B cell (primary cell): ENCODE data around the gene ANKRD31. TPM values are rescaled to one million over a fixed set of nuclear protein-coding genes. Genes with fewer than 3 reads are reported as not detected.
"Not testable (repeated sequence)": the region's sequence is repeated elsewhere in the genome, so short reads cannot be mapped to it uniquely, and the experiment has no call there.

Experiments
- ATAC-seq: fragments of 200-7000 bp; cut with Tn5 transposase; one replicate; pipeline ENCODE4 v1.10.0; 2021; ENCODE audit warnings: low read depth, mild to moderate bottlenecking, moderate number of reproducible peaks, moderate library complexity
- CTCF ChIA-PET: fragments of 350-600 bp; sonication (Branson Sonifier 250); formaldehyde crosslinking; loops from one replicate; lab custom pipeline; 2021; ENCODE audit warnings: antibody characterized with exemption, inconsistent platforms; lab: Charles Lee
- POLR2A ChIA-PET: fragments of 350-600 bp; sonication (Branson Sonifier 250); formaldehyde crosslinking; loops from one replicate; lab custom pipeline; 2021; ENCODE audit warnings: antibody characterized with exemption; lab: Charles Lee
- DNase-seq: peaks from one replicate; pipeline ENCODE4 v3.0.0; 2013
- H2AFZ ChIP-seq: 2 replicates; pipeline ENCODE4 v1.6.1; 2012; ENCODE audit warnings: mild to moderate bottlenecking, low read depth, low read length; ENCODE audit not compliant: insufficient read depth, poor library complexity, severe bottlenecking
- H3K27ac ChIP-seq, 2 donors: 1 replicate in 1 of 2; 2 replicates in 1 of 2; pipeline ENCODE4 v1.5.1; 2012 to 2013; ENCODE audit warnings: low read length in 2 of 2, mild to moderate bottlenecking in 2 of 2, moderate library complexity in 1 of 2
- H3K27me3 ChIP-seq, 4 experiments: fragments of 200-600 bp in 1 of 4; sonication (generic) in 1 of 4; replicated peaks in 1 of 4; 1 replicate in 2 of 4; 2 replicates in 2 of 4; pipeline versions ENCODE4 v1.6.1 to v1.7.0; 2013 to 2016; ENCODE audit warnings: low read length in 3 of 4, mild to moderate bottlenecking in 2 of 4, mixed read lengths in 1 of 4, moderate library complexity in 1 of 4; ENCODE audit not compliant: insufficient read depth in 4 of 4, control insufficient read depth in 3 of 4; ENCODE audit errors: control extremely low read depth in 1 of 4
- H3K36me3 ChIP-seq, 2 experiments: replicated peaks in 1 of 2; 1 replicate in 1 of 2; 2 replicates in 1 of 2; pipeline versions ENCODE4 v1.6.1 to v1.7.1; 2013; ENCODE audit warnings: low read length in 1 of 2; ENCODE audit not compliant: insufficient read depth in 2 of 2, control insufficient read depth in 1 of 2; ENCODE audit errors: control extremely low read depth in 1 of 2, extremely low read depth in 1 of 2
- H3K4me1 ChIP-seq, 2 donors: fragments of 200-600 bp in 1 of 2; sonication (generic) in 1 of 2; 1 replicate in 1 of 2; 2 replicates in 1 of 2; pipeline versions ENCODE4 v1.5.1 to v1.6.1; 2013 to 2017; ENCODE audit warnings: low read length in 2 of 2; ENCODE audit not compliant: control insufficient read depth in 2 of 2, insufficient read depth in 2 of 2
- H3K4me2 ChIP-seq: replicated peaks from 2 replicates; pipeline ENCODE3; 2012; ENCODE audit warnings: mild to moderate bottlenecking, low read depth, low read length; ENCODE audit not compliant: poor library complexity, severe bottlenecking
- H3K4me3 ChIP-seq, 5 experiments: fragments of 200-600 bp in 1 of 5; sonication (generic) in 1 of 5; 1 replicate in 3 of 5; 2 replicates in 2 of 5; pipeline versions ENCODE4 v1.5.1 to v1.7.0; 2011 to 2016; ENCODE audit warnings: low read length in 4 of 5, mild to moderate bottlenecking in 4 of 5, low read depth in 2 of 5, control low read depth in 1 of 5, moderate library complexity in 1 of 5; ENCODE audit not compliant: insufficient read depth in 1 of 5; ENCODE audit errors: control extremely low read depth in 1 of 5, extremely low read depth in 1 of 5
- H3K79me2 ChIP-seq: fragments of 200-600 bp; sonication (generic); one replicate; pipeline ENCODE4 v1.6.0; 2016; ENCODE audit warnings: low read length; ENCODE audit not compliant: control insufficient read depth, insufficient read depth
- H3K9ac ChIP-seq: fragments of 200-600 bp; sonication (generic); 2 replicates; pipeline ENCODE4 v1.6.1; 2017; ENCODE audit warnings: mild to moderate bottlenecking, low read length, moderate library complexity
- H3K9me3 ChIP-seq, 3 donors: one replicate each; pipeline versions ENCODE4 v1.6.1 to v1.7.1; 2013; ENCODE audit warnings: low read length in 2 of 3; ENCODE audit not compliant: control insufficient read depth in 2 of 3, insufficient read depth in 1 of 3; ENCODE audit errors: control extremely low read depth in 1 of 3
- H4K20me1 ChIP-seq: 2 replicates; pipeline ENCODE4 v1.6.0; 2012; ENCODE audit warnings: mild to moderate bottlenecking, low read length; ENCODE audit not compliant: insufficient read depth, control insufficient read depth, poor library complexity, severe bottlenecking
- H3K27ac Mint-ChIP-seq: one replicate; pipeline ENCODE4 v1.8.0; 2021; ENCODE audit warnings: mixed read lengths
- H3K27me3 Mint-ChIP-seq: one replicate; pipeline ENCODE4 v1.8.0; 2021; ENCODE audit warnings: mixed read lengths
- H3K4me1 Mint-ChIP-seq: one replicate; pipeline ENCODE4 v1.8.0; 2021; ENCODE audit warnings: mixed read lengths
- H3K4me3 Mint-ChIP-seq: one replicate; pipeline ENCODE4 v1.8.0; 2021; ENCODE audit warnings: mixed read lengths
- H3K9me3 Mint-ChIP-seq: one replicate; pipeline ENCODE4 v1.8.0; 2022; ENCODE audit warnings: mixed read lengths; ENCODE audit not compliant: insufficient read depth
- EZH2 ChIP-seq: IDR thresholded peaks from 2 replicates; pipeline ENCODE4 v1.6.1; 2012; ENCODE audit warnings: borderline replicate concordance, low read depth, mild to moderate bottlenecking, moderate library complexity, low read length; ENCODE audit not compliant: insufficient read depth, poor library complexity, severe bottlenecking
- WGBS: methylation state at CpG from one replicate; pipeline ENCODE4 v1.1.5; 2013; ENCODE audit warnings: missing lambda C conversion rate; ENCODE audit not compliant: insufficient coverage; 5-methylcytosine and 5-hydroxymethylcytosine counted together
- intact Hi-C: fragments of 100-400 bp; cut with micrococcal nuclease; formaldehyde crosslinking; loops from one replicate; pipeline ENCODE4 v1.10.0; 2022
- polyA plus RNA-seq: library from polyadenylated mRNA; depleted of rRNA; stranded (reverse); fragments of >200 nt; gene quantifications from 2 replicates; pipeline ENCODE4 v1.2.3, GENCODE V29; 2012
- total RNA-seq, 2 donors: library from RNA; stranded (reverse); fragments of 120-200 nt in 1 of 2; gene quantifications; 1 replicate in 1 of 2; 2 replicates in 1 of 2; pipeline versions ENCODE4 v1.2.3 to v1.2.4, GENCODE V29; 2013 to 2022
- TF ChIP-seq, protein P1 (sequence below): fragments of 200-600 bp; IDR thresholded peaks from one replicate; pipeline ENCODE4 v1.8.0; 2022; ENCODE audit warnings: antibody characterized with exemption, mild to moderate bottlenecking

ANKRD31 gene
- total and polyA plus RNA-seq, 2 donors (not counting 1 experiment from before 2014, with no cell fraction given): 0.06 to 0.10 TPM

- POLR2A ChIA-PET: no interaction called here
- Mint-ChIP-seq H3K27me3 (peaks cover 24% of the 10 kb centered on the region), H3K4me3 (no peak overlapping the region), H3K4me1 (no peaks in the 10 kb centered on the region), H3K27ac (no peak overlapping the region), H3K9me3 (peaks cover 2% of the 10 kb centered on the region)
- DNase-seq (no peak), ATAC-seq (no peak)
- TF ChIP-seq EZH2: no peak
- TF ChIP-seq, protein P1, sequence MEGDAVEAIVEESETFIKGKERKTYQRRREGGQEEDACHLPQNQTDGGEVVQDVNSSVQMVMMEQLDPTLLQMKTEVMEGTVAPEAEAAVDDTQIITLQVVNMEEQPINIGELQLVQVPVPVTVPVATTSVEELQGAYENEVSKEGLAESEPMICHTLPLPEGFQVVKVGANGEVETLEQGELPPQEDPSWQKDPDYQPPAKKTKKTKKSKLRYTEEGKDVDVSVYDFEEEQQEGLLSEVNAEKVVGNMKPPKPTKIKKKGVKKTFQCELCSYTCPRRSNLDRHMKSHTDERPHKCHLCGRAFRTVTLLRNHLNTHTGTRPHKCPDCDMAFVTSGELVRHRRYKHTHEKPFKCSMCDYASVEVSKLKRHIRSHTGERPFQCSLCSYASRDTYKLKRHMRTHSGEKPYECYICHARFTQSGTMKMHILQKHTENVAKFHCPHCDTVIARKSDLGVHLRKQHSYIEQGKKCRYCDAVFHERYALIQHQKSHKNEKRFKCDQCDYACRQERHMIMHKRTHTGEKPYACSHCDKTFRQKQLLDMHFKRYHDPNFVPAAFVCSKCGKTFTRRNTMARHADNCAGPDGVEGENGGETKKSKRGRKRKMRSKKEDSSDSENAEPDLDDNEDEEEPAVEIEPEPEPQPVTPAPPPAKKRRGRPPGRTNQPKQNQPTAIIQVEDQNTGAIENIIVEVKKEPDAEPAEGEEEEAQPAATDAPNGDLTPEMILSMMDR: no peak
- no peak overlapping the region for H3K4me3 ChIP-seq
- H3K4me2 ChIP-seq: no peak overlapping the region
- no peak overlapping the region for H3K27ac ChIP-seq
- 80% methylated on average over 1 of the region's 1 CpG for WGBS
- no peak overlapping the region for H3K9ac ChIP-seq
- H4K20me1 ChIP-seq: no peaks in the 10 kb centered on the region
- H3K9me3 ChIP-seq: no peaks in the 10 kb centered on the region
- H3K79me2 ChIP-seq: no peaks in the 10 kb centered on the region
- no peaks in the 10 kb centered on the region for H3K4me1 ChIP-seq
- H3K36me3 ChIP-seq: no peaks in the 10 kb centered on the region
- intact Hi-C loops: no loop called here
- peaks cover 0 to 3% (median 1%) of the 10 kb centered on the region in 4 experiments for H3K27me3 ChIP-seq
- no peak overlapping the region for H2AFZ ChIP-seq
- CTCF ChIA-PET: no interaction called here
Observed at GRCh38 chr5:75275147-75275546, 38.5 kb upstream of the ANKRD31 start.

DNA sequence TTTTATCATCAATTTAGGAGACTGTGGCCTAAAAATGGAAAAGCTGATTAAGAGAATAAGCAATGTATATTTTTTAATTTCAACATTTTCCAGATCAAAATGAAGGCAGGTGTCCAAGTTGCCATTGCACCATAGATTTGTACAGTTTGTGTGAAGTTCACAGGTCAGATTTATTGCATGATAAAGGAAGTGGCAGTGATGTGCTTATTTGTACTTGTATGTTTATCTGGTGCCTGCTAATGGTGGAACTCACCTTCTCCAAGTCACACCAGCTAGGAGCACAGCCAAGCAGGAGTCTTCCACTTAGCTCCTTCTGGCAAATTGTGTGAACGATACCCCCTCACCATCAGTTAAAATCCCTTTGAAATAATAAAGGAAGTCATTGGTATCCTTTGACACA lies 37.8 kb upstream of the ANKRD31 start:
- H3K27ac Mint-ChIP-seq: no peak overlapping the region
- Histone ChIP-seq H3K27me3 (peaks cover 0 to 3% (median 0%) of the 10 kb centered on the region in 4 experiments), H3K36me3 (no peaks in the 10 kb centered on the region), H3K27ac (no peak overlapping the region), H4K20me1 (no peaks in the 10 kb centered on the region), H3K79me2 (no peaks in the 10 kb centered on the region), H3K4me1 (no peaks in the 10 kb centered on the region), H3K9me3 (peaks cover 0 to 4% (median 0%) of the 10 kb centered on the region in 3 donors), H3K4me3 (no peak overlapping the region), H3K9ac (no peak overlapping the region), H2AFZ (no peak overlapping the region), H3K4me2 (no peak overlapping the region)
- intact Hi-C loops: no loop called here
- ChIA-PET CTCF (no interaction called here), POLR2A (no interaction called here)
- no peak for DNase-seq
- no CpG with 5 or more reads among the region's 1 CpG for WGBS
- H3K9me3 Mint-ChIP-seq: peaks cover 2% of the 10 kb centered on the region
- peaks cover 22% of the 10 kb centered on the region for H3K27me3 Mint-ChIP-seq
- no peaks in the 10 kb centered on the region for H3K4me1 Mint-ChIP-seq
- no peak for ATAC-seq
- TF ChIP-seq, protein P1: no peak
- TF ChIP-seq EZH2: no peak
- H3K4me3 Mint-ChIP-seq: no peak overlapping the region

- ATAC-seq, POLR2A ChIA-PET, H3K4me1 ChIP-seq, CTCF ChIA-PET, intact Hi-C loops, H3K79me2 ChIP-seq, H4K20me1 ChIP-seq, H3K27ac Mint-ChIP-seq, H3K9me3 Mint-ChIP-seq, H3K27ac ChIP-seq, H3K36me3 ChIP-seq, H3K9ac ChIP-seq, H3K27me3 ChIP-seq, H3K4me1 Mint-ChIP-seq, H3K4me3 Mint-ChIP-seq, DNase-seq, H2AFZ ChIP-seq, H3K4me3 ChIP-seq, H3K4me2 ChIP-seq: not testable (repeated sequence)
- H3K27me3 Mint-ChIP-seq: peaks cover 18% of the 10 kb centered on the region
- WGBS: no CpG with 5 or more reads among the region's 31 CpGs
- peaks cover 0 to 13% (median 3%) of the 10 kb centered on the region in 3 donors for H3K9me3 ChIP-seq
Observed at GRCh38 chr5:75270605-75271004, 33.9 kb upstream of the ANKRD31 start.
